WI38 (cell line): ENCODE results near the gene CNTD1.
A peak's percentile ranks its signal among the peaks of the same experiment; 100 is the strongest.

ENCODE experiments used
- H3K4me3 ChIP-seq: 2 replicates; pipeline ENCODE4 v1.5.1; 2011; ENCODE audit warnings: low read depth, mild to moderate bottlenecking, control low read depth, low read length
- TF ChIP-seq, protein P1 (sequence below): IDR thresholded peaks from 2 replicates; pipeline ENCODE4 v1.5.1; 2012; ENCODE audit warnings: low read depth, mild to moderate bottlenecking, control low read depth, low read length

Gene CNTD1

DNA sequence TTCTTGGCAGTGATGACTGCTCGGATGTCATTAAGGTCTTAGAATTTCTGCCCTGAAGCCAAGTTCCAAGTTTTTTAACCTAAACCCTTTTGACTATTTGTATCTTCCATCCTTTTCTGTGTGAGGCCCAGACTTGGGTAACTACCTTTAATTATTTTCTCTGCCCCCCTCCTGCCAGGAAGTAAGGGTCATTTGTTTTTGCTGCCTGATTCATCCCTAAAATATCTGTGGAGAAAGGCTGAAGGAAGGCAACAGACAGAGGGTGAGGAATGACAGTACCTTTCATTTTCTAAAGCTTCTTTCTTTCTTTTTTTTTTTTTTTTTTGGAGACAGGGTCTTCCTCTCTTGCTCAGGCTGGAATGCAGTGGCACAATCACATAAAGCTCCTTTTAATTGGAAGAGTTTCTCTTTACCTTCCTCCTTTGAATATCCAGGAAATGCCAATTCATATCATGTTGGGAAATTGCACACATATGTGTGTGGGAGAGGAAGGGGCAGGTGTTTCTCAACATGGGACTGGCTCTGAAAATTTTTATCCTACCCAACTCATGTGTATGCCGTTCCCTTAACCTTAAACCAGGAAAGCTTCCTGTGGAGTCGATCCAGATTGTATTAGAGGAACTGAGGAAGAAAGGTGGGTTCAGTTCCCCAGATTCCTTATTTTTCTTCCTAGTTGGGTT is 24.5 kb upstream of the CNTD1 start:
- TF ChIP-seq, protein P1, sequence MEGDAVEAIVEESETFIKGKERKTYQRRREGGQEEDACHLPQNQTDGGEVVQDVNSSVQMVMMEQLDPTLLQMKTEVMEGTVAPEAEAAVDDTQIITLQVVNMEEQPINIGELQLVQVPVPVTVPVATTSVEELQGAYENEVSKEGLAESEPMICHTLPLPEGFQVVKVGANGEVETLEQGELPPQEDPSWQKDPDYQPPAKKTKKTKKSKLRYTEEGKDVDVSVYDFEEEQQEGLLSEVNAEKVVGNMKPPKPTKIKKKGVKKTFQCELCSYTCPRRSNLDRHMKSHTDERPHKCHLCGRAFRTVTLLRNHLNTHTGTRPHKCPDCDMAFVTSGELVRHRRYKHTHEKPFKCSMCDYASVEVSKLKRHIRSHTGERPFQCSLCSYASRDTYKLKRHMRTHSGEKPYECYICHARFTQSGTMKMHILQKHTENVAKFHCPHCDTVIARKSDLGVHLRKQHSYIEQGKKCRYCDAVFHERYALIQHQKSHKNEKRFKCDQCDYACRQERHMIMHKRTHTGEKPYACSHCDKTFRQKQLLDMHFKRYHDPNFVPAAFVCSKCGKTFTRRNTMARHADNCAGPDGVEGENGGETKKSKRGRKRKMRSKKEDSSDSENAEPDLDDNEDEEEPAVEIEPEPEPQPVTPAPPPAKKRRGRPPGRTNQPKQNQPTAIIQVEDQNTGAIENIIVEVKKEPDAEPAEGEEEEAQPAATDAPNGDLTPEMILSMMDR, result no peak
- peak overlapping the region; percentile 79 for H3K4me3 ChIP-seq

DNA sequence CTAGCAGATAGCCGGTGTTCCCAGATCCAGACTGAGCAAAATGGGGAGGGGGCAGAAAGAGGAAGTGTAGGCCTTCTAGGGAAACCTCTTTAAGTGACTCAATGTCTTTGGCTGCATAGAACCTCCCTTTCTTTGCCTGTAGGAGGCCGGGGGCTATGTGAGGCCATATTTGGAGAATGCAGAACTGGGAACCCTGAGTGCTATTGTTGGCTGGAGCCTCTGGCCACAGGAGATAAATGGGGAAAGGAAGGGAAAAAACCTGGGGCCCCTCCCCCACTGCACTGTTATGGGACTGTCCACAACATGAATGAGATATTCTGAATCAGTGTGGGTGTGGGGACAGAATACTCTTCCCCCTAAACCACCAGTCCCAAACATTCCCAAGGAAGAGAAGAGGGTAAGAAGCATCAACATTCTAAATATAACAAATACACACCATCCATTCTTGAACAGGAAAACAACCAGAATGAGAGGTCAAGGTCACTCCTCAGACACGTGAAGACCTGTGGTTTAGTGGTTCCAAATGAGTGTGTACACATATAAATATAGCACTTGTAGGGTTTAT is 23.0 kb upstream of the CNTD1 start:
- TF ChIP-seq, protein P1, result no peak
- no peak overlapping the region for H3K4me3 ChIP-seq

DNA sequence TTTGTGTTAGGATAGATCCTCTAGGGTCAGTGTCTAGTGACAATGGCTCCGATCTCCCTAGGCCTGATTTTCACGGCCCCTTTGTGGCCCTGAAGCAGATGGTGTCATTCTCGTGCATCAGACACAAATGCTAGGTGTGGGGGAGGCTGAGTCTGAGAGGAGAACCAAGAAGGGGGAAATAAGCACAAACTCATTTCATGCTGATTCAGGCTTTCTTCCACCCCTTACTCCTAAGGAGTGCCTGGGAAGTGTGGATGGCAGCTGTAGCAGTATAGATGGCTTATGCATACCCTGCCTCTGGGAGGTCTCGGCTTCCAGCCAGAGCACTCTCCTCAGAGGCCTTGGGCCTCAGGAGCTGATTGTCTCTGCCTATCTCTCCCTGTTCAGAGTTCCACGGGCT is 20.1 kb upstream of the CNTD1 start:
- TF ChIP-seq, protein P1, result no peak

DNA sequence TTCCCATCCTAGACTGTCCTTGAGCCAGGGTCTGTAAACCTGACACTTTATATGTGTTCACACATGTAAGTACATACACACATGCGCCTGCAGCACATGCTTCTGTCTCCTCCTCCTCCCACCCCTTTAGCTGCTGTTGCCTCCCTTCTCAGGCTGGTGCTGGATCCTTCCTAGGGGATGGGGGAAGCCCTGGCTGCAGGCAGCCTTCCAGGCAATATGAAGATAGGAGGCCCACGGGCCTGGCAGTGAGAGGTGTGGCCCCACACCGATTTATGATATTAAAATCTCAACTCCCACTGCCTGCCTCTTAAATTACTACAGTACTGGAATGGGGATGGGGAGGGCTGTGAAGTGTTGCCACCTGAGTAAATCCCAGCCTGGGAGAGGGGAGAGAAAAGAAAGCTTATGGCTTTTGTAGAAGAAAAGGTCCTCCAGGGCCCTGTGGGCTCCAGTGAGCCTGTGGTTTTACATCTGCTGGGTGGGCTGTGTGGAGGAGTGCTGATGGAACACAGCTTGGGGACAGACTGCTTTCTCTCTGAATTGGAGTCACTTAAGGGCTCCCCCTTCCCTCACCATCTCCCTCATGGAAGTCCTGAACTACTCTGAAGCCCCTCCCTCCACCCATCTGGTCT is 19.2 kb upstream of the CNTD1 start:
- no peak overlapping the region for H3K4me3 ChIP-seq
- TF ChIP-seq, protein P1, result no peak

More for the DNA sequence above, 20.1 kb upstream of the CNTD1 start:
- no peak overlapping the region for H3K4me3 ChIP-seq

DNA sequence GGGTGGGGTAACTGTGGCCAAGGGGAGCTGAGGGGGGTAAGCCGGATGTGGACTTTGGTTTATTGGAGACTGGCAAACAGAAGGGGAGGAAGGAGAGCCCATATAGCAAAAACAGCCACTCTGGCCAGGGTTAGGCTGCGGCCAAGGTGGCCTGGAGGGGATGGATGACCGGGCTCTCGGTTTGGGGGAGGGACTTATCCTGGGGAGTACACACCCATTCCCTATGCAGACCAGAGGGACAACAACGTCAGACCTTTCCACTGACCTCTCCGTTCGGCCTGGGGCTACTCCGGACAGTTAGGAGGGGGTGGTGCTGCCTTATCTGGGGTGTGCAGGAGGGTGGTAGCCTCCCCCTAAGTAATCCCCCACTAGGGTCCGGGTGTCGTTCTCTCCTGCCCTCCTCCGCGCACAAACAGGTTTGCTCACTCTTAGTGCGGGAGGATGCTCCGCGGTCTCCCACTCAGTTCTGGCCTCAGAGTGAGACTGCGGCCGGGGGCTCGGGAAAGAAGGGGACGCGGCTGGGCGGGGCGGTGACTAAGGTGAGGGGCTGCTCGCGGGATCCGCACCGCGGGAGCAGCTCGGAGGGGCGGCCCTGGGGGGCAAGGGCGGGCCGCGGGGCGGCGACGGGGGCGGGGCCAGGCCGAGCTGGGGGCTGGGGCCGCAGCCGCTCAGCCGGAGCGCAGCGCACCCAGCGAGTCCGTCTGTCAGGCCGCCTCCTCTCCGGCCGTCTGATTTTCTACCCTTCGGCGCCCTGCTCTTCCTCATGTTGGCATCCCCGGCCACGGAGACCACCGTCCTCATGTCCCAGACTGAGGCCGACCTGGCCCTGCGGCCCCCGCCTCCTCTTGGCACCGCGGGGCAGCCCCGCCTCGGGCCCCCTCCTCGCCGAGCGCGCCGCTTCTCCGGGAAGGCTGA is 18.5 kb upstream of the CNTD1 start, which contains the start of gene WNK4:
Gene WNK4 (plus strand): TSS at position 675 of the 915 bp plus-strand sequence. CDS start 89 bp downstream, at position 764.
- TF ChIP-seq, protein P1, result no peak
- H3K4me3 ChIP-seq, result peak within 1 kb of the TSS; percentile 68

DNA sequence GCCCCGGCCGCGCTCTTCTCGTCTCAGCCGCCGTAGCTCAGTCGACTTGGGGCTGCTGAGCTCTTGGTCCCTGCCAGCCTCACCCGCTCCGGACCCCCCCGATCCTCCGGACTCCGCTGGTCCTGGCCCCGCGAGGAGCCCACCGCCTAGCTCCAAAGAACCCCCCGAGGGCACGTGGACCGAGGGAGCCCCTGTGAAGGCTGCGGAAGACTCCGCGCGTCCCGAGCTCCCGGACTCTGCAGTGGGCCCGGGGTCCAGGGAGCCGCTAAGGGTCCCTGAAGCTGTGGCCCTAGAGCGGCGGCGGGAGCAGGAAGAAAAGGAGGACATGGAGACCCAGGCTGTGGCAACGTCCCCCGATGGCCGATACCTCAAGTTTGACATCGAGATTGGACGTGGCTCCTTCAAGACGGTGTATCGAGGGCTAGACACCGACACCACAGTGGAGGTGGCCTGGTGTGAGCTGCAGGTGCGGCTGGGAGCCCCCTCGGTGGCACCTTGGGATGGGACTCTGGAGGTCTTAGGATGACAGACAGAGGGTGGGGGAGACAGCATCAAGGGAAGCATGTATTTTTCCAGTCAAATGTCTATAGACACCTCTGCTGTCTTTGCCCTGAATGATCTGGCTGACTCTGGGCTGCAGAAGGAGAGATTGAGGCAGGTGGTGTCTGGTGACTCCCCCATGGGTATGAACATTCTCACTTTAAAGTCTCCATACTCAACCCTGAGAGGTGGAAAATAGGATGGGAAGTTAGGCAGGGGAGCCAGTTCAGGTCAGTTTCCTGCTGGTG is 17.6 kb upstream of the CNTD1 start:
- peak overlapping the region; percentile 68 for H3K4me3 ChIP-seq
- TF ChIP-seq, protein P1, result no peak
